Dermis microvascular lymphatic vessel endothelial cell (primary cell): ENCODE measurements around the gene SETD2. TPM values are rescaled to one million over a fixed set of nuclear protein-coding genes. Genes with fewer than 3 reads are reported as not detected.

Source experiments
- DNase-seq, 2 donors: peaks; one replicate each; pipeline versions ENCODE4 v3.0.0 to v3.0.0-alpha.2; 2010; ENCODE audit warnings: low read depth in 2 of 2
- total RNA-seq: library from RNA; depleted of rRNA; stranded (reverse); fragments of >200 nt; gene quantifications from 2 replicates; pipeline ENCODE4 v1.2.1, GENCODE V29; 2014

Gene SETD2
- total RNA-seq, 1 donor from 2014 or later: 18.9 TPM

DNA sequence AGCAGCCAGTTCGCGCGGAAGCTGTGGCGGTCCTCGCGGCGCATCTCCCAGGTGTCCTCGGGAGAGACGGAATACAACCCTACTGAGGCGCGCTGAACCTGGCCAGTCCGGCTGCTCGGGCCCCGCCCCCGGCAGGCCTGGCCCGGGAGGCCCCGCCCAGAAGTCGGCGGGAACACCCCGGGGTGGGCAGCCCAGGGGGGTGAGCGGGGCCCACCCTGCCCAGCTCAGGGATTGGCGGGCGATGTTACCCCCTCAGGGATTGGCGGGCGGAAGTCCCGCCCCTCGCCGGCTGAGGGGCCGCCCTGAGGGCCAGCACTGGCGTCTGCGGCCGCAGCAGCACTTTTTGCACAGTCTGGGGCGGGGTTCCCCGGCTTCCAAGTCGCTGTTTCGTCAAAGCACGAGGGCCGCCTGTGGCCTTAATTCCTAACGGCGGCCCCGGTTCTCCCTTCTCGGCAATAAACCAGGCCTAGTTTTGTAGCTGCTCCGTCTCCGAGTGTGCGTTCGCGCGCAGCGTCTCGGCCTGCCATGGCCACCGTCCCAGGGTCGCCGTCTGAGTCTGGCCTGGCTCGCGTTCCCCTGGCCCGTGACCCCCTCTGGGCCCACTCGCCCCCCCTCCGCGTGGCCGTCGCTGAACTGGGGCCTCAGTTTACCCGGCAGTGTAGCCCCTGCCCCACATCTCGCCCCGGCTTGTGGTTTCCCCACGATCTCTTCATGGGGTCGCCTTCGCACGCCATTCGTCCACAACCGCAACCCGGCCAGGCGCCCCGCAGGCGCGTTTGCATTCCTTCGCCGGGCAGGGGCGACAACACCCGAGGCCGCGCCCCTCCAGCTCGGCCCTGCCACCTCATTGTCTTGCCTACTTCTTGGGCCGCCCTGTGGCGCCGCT lies 154.4 kb downstream of the SETD2 start:
- DNase-seq: peak; percentile 66 to 92

DNA sequence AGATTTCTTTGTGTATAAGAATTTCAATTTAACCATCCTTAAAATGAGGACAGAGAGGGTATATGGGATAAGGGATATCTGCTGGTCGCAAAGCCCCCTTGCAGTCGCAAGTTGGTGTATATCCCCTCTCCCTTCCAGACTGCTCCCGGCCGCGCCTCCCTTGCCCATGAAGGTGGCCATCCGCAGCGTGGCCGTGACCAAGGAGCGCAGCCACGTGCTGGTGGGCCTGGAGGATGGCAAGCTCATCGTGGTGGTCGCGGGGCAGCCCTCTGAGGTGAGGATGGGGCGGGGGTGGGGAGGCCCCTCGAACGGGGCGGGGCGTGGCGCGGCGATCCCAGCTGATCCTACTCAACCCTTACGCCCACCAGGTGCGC lies 155.1 kb downstream of the SETD2 start:
- no peak for DNase-seq

- DNase-seq: no peak
Observed at GRCh38 chr3:47008234-47008796, 155.6 kb downstream of the SETD2 start.

DNA sequence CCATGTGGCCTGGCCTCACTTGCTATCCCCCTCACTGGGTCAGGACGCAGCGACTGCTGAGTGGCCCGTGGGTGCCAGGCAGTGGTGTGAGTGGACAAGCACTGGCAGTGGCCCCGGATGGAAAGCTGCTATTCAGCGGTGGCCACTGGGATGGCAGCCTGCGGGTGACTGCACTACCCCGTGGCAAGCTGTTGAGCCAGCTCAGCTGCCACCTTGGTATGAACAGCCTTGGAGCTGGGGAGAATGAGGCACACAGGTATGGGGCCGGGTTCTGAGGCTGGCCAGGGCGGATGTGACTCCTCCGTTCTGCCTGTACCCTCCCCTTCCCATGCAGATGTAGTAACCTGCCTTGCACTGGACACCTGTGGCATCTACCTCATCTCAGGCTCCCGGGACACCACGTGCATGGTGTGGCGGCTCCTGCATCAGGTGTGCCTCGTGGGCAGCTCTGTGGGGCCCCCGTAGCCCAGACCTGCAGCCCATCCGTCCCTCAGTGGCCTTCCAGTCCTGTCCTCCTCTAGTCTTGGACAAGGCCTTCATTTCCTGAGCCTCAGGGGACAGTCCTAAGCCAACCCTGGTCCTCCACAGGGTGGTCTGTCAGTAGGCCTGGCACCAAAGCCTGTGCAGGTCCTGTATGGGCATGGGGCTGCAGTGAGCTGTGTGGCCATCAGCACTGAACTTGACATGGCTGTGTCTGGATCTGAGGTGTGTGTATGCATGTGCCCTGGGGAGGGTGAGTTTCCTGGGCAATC lies 156.3 kb downstream of the SETD2 start:
- DNase-seq: no peak

DNA sequence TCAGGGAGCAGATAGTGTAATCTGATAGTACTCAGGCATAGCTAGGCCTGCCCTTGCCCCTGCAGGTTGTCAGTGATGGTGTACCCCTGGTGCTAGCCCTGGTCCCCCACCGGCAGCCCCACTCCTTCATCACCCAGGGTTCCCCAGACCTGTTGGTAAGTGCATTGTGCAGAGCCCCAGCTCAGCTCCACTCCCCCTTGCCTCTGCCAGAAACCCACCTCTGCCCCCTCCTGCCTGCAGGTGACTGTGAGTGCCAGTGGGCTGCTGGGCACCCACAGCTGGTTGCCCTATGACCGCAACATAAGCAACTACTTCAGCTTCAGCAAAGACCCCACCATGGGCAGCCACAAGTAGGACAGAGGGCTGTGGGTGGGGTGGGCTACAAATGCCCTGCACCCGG lies 156.9 kb downstream of the SETD2 start:
- no peak for DNase-seq

DNA sequence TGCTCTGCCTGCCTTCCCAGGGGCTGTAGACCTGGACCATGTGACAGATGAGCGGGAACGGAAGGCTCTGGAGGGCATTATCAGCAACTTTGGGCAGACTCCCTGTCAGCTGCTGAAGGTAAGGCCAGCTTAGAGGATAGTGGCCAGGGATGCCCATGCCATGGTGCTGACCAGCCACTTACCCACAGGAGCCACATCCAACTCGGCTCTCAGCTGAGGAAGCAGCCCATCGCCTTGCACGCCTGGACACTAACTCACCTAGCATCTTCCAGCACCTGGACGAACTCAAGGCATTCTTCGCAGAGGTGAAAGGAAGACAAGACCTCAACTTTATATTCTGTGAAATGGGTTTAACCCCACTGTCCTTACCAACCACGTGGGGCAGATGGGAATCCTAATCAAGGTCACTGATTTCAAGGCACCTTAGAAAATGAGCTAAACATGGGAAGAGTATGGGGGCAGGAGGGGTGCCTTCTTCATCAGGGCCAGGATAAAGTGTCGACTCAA lies 157.7 kb downstream of the SETD2 start:
- DNase-seq: no peak

DNA sequence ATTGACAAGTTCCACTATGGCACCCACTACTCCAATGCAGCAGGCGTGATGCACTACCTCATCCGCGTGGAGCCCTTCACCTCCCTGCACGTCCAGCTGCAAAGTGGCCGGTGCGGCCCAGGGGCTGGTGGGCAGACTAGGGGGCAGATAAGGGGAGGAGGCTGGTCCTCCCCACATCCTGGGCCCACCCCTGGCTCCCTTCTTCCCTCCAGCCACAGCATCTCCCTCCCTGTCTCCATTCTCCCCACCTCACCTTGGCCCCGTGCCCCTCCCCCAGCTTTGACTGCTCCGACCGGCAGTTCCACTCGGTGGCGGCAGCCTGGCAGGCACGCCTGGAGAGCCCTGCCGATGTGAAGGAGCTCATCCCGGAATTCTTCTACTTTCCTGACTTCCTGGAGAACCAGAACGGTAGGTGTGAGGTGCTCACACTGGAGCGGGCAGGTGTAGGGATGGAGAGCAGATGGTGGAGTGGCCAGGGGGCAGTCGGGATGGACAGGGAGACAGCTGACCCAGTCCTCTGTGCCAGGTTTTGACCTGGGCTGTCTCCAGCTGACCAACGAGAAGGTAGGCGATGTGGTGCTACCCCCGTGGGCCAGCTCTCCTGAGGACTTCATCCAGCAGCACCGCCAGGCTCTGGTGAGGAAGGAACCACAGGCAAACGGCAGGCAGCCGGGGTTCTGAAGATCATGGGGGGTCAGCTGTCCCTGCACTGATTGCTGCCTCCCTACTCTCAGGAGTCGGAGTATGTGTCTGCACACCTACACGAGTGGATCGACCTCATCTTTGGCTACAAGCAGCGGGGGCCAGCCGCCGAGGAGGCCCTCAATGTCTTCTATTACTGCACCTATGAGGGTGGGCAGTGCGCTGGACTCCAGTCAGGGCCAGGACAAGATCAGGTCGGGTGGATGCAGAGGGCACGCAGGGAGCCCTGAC lies 158.4 kb downstream of the SETD2 start:
- no peak for DNase-seq

DNA sequence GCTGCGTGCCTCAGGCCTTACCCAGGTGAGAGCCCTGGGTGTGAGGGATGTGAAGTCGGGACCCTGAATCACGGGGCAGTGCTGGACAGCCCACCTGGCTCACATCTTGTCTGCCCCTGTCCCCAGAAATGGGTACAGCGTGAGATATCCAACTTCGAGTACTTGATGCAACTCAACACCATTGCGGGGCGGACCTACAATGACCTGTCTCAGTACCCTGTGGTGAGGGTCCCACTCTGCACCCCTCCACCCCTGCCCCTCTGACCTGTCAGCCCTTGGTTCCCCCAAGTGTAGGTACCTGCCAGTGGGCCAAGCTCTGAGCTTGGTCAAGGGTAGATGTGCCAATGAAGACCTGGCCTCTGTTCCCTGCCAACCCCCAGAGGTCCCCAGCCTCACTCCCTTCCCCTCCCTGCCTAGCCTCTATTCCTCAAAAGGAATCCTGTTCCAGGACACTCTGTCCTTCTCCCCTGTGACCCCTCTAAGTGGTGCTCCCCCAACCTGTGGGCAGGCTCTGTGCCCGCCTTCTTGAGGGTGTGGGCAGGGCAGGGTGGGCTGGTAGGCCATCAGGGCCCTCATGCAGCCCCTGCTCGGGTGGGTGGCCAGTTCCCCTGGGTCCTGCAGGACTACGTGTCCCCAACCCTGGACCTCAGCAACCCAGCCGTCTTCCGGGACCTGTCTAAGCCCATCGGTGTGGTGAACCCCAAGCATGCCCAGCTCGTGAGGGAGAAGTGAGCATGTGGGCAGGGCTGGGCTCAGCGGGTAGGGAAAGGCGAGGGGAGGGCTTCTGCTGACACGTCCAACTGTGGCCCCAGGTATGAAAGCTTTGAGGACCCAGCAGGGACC lies 159.3 kb downstream of the SETD2 start:
- no peak for DNase-seq

- DNase-seq: no peak
Observed at GRCh38 chr3:47003461-47004368, 160.2 kb downstream of the SETD2 start.

DNA sequence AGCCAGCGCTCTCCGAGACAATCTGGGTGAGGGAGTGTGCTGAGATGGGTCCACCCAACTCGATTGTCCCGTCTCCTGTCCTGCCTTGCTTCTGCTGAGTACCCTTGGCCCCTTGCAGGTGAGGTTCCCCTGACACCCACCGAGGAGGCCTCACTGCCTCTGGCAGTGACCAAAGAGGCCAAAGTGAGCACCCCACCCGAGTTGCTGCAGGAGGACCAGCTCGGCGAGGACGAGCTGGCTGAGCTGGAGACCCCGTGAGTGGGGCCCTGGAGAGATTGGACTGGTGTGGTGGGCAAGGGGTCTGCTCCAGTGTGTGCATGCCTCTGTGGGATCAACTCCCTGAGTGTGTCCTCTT lies 160.9 kb downstream of the SETD2 start:
- DNase-seq: no peak

DNA sequence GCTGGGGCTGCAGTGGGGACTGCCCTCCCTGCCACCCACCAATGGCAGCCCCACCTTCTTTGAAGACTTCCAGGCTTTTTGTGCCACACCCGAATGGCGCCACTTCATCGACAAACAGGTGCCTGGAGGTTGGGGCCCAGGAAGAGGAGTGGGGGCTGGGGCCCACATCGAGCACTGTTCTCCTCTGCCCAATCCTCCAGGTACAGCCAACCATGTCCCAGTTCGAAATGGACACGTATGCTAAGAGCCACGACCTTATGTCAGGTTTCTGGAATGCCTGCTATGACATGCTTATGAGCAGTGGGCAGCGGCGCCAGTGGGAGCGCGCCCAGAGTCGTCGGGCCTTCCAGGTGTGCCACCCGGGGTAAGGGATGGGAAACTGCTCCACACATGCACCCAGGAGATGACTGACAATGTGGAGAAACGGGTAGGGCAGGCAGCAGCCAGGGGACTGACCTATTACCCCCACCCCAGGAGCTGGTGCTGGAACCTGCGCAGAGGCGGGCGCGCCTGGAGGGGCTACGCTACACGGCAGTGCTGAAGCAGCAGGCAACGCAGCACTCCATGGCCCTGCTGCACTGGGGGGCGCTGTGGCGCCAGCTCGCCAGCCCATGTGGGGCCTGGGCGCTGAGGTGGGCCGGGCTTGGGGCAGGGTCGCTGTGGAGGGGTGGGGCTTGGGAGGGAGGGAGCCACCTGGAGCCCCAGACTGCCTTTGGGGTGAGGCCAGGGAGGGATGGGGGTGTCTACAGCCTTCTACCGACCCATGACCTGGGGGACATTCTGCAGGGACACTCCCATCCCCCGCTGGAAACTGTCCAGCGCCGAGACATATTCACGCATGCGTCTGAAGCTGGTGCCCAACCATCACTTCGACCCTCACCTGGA lies 161.5 kb downstream of the SETD2 start:
- DNase-seq: no peak

GRCh38 chr3:47001731-47002170 lies 162.2 kb downstream of the SETD2 start:
- DNase-seq: no peak

DNA sequence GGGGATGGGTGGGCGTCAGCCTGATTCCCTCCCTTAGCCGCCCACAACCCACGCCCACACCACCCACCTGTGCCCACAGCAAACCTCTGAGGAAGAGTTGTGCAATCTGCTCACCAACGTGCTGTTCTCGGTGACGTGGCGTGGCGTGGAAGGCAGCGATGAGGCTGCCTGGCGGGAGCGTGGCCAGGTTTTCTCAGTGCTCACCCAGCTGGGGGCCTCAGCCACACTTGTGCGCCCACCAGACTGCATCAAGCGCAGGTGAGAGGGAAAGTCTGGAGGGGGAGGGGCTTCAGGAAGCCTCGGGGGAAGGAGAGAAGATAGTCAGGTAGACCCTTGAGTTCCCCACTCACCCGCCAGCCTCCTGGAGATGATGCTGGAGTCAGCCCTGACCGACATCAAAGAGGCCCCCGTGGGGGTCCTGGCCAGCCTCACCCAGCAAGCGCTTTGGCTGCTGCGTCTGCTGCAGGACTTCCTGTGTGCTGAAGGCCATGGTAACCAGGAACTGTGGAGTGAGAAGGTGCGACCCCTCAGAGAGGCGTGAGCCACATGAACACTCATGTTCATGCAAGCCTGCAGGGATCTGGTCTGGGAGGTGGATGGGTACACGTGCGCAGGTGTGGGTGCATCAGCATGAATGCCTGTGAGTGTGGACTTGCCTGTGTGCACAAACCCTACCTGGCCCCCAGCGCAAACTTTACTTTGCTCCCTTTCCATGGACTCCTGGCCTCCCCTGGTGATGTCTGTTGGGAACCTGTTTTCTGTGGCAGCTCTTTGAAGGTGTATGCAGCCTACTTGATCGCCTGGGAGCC lies 162.8 kb downstream of the SETD2 start:
- DNase-seq: no peak

GRCh38 chr3:47000198-47000815 lies 163.6 kb downstream of the SETD2 start:
- no peak for DNase-seq

- DNase-seq: no peak
Observed at GRCh38 chr3:46999516-47000197, 164.3 kb downstream of the SETD2 start.

- DNase-seq: no peak
Observed at GRCh38 chr3:46998852-46999515, 164.9 kb downstream of the SETD2 start.
